Nephron (organoid): ENCODE results near the gene MSI2.
A peak's percentile ranks its signal among the peaks of the same experiment; 100 is the strongest.

ENCODE experiments used
- H3K27ac Mint-ChIP-seq, 3 experiments: 2 replicates each; pipeline ENCODE4 v1.8.0; 2020; ENCODE audit warnings: mixed read lengths in 3 of 3, mild to moderate bottlenecking in 2 of 3, moderate library complexity in 1 of 3
- H3K27me3 Mint-ChIP-seq: 2 replicates; pipeline ENCODE4 v1.8.0; 2021; ENCODE audit warnings: low read depth, mild to moderate bottlenecking, moderate library complexity, mixed read lengths
- H3K36me3 Mint-ChIP-seq: 2 replicates; pipeline ENCODE4 v1.8.0; 2020; ENCODE audit warnings: low read depth, mixed read lengths
- H3K4me1 Mint-ChIP-seq: 2 replicates; pipeline ENCODE4 v1.8.0; 2020; ENCODE audit warnings: mixed read lengths
- H3K4me3 Mint-ChIP-seq, 3 experiments: 2 replicates each; pipeline ENCODE4 v1.8.0; 2020; ENCODE audit warnings: mild to moderate bottlenecking in 3 of 3, mixed read lengths in 3 of 3, moderate library complexity in 2 of 3
- H3K9me3 Mint-ChIP-seq: 2 replicates; pipeline ENCODE4 v1.8.0; 2020; ENCODE audit warnings: mixed read lengths
- TF ChIP-seq, protein P1 (sequence below), 3 experiments: fragments of 200-600 bp; sonication (generic); IDR thresholded peaks; one replicate each; pipeline ENCODE4 v1.5.0; 2021; ENCODE audit warnings: antibody characterized with exemption in 3 of 3; ENCODE audit not compliant: unreplicated experiment in 3 of 3

Gene MSI2

DNA sequence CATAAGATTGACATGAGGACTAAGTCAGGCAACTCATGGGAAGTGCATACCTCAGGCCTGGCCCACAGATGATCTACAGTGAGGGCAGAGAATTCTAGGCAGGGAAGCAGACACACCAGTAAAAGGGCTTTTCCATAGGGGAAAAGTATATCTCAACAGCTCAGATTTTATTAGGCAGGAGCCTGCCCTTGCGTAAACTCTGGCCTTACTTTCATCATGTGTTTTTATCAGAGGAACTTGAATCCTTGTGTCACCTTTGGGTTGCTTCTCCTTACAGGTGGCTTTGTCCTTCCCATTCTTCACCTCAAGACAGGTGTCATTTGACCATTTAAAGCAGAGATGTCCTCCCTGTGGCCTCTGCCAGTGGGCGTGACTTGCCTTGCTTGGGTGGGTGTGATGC is 138.1 kb downstream of the MSI2 start:
- no peak overlapping the region for H3K4me3 Mint-ChIP-seq
- peaks cover 33% of the 10 kb centered on the region for H3K9me3 Mint-ChIP-seq
- peaks cover 13% of the 10 kb centered on the region for H3K4me1 Mint-ChIP-seq
- H3K27me3 Mint-ChIP-seq: peaks cover 15% of the 10 kb centered on the region
- peak overlapping the region in 2 of 3 experiments; percentile 34 to 42 for H3K27ac Mint-ChIP-seq
- TF ChIP-seq, protein P1, sequence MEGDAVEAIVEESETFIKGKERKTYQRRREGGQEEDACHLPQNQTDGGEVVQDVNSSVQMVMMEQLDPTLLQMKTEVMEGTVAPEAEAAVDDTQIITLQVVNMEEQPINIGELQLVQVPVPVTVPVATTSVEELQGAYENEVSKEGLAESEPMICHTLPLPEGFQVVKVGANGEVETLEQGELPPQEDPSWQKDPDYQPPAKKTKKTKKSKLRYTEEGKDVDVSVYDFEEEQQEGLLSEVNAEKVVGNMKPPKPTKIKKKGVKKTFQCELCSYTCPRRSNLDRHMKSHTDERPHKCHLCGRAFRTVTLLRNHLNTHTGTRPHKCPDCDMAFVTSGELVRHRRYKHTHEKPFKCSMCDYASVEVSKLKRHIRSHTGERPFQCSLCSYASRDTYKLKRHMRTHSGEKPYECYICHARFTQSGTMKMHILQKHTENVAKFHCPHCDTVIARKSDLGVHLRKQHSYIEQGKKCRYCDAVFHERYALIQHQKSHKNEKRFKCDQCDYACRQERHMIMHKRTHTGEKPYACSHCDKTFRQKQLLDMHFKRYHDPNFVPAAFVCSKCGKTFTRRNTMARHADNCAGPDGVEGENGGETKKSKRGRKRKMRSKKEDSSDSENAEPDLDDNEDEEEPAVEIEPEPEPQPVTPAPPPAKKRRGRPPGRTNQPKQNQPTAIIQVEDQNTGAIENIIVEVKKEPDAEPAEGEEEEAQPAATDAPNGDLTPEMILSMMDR (IDR thresholded peaks at IDR 0.05; ENCODE audit: unreplicated experiment in 3 of 3): no peak
- H3K36me3 Mint-ChIP-seq: peaks cover 57% of the 10 kb centered on the region

GRCh38 chr17:57395721-57396321 is 139.5 kb downstream of the MSI2 start:
- peaks cover 20% of the 10 kb centered on the region for H3K27me3 Mint-ChIP-seq

GRCh38 chr17:57396511-57396921 is 140.2 kb downstream of the MSI2 start:
- H3K4me3 Mint-ChIP-seq: peak overlapping the region in 1 of 3 experiments; percentile 46
- TF ChIP-seq, protein P1 (IDR thresholded peaks at IDR 0.05; ENCODE audit: unreplicated experiment in 3 of 3): no peak
- H3K9me3 Mint-ChIP-seq: peaks cover 26% of the 10 kb centered on the region
- H3K4me1 Mint-ChIP-seq: peaks cover 13% of the 10 kb centered on the region
- peaks cover 20% of the 10 kb centered on the region for H3K27me3 Mint-ChIP-seq
- peaks cover 48% of the 10 kb centered on the region for H3K36me3 Mint-ChIP-seq
- H3K27ac Mint-ChIP-seq: peak overlapping the region; percentile 60 to 93 (median 71)

More at GRCh38 chr17:57395721-57396321, 139.5 kb downstream of the MSI2 start:
- H3K27ac Mint-ChIP-seq: peak overlapping the region; percentile 60 to 93 (median 71)
- H3K36me3 Mint-ChIP-seq: peaks cover 54% of the 10 kb centered on the region
- H3K4me1 Mint-ChIP-seq: peaks cover 13% of the 10 kb centered on the region
- TF ChIP-seq, protein P1 (IDR thresholded peaks at IDR 0.05; ENCODE audit: unreplicated experiment in 3 of 3): no peak
- H3K4me3 Mint-ChIP-seq: no peak overlapping the region
- peaks cover 29% of the 10 kb centered on the region for H3K9me3 Mint-ChIP-seq

DNA sequence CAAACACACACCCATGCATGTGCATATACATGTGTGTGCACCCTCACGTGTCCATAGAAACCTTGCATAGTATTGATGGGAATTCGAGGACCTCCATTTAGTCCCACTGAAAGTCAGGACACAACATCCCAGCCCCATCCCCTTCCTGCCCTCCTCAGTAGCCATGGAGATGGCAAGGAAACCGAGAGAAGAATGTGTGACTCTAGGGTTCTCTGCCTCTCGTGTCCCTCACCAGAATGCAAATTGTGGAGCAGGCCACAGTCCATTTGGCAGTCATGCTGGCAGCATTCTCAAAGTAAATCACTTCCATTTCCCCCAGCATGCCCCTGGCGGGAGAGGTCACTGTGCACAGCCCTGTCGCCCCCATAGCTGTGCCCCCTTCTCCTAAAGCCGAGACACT is 141.1 kb downstream of the MSI2 start:
- H3K36me3 Mint-ChIP-seq: peaks cover 44% of the 10 kb centered on the region
- TF ChIP-seq, protein P1 (IDR thresholded peaks at IDR 0.05; ENCODE audit: unreplicated experiment in 3 of 3): no peak
- H3K4me1 Mint-ChIP-seq: peaks cover 13% of the 10 kb centered on the region
- H3K9me3 Mint-ChIP-seq: peaks cover 21% of the 10 kb centered on the region
- peak overlapping the region in 2 of 3 experiments; percentile 4 to 33 for H3K27ac Mint-ChIP-seq
- no peak overlapping the region for H3K4me3 Mint-ChIP-seq
- peaks cover 16% of the 10 kb centered on the region for H3K27me3 Mint-ChIP-seq

DNA sequence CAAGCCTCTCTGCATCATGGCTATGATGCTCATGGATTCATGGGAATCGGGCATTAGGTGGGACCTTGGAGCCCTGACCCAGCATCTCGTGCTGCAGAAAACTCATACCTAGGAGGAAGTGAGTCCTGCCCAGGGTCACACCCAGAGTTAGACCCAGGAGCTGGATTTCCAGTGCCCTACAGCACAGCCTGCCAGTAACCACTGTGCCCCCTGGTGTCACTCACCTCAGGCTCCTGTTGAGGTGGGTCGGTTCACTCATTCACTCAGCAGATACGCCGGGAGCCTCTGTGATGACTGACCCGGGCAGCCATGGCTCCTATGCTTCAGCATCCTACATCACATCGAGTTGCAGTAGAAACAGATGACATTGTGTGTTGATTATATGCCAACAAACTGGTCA is 143.4 kb downstream of the MSI2 start:
- Mint-ChIP-seq H3K4me3 (no peak overlapping the region), H3K27ac (no peak overlapping the region), H3K27me3 (peaks cover 20% of the 10 kb centered on the region), H3K4me1 (peaks cover 13% of the 10 kb centered on the region), H3K9me3 (peaks cover 6% of the 10 kb centered on the region), H3K36me3 (peaks cover 40% of the 10 kb centered on the region)
- TF ChIP-seq, protein P1 (IDR thresholded peaks at IDR 0.05; ENCODE audit: unreplicated experiment in 3 of 3): no peak

GRCh38 chr17:57400648-57401047 is 144.3 kb downstream of the MSI2 start:
- Mint-ChIP-seq H3K27me3 (peaks cover 16% of the 10 kb centered on the region), H3K27ac (peak overlapping the region in 2 of 3 experiments; percentile 1 to 3), H3K36me3 (peaks cover 37% of the 10 kb centered on the region), H3K9me3 (peaks cover 3% of the 10 kb centered on the region), H3K4me1 (peaks cover 16% of the 10 kb centered on the region), H3K4me3 (no peak overlapping the region)
- TF ChIP-seq, protein P1 (IDR thresholded peaks at IDR 0.05; ENCODE audit: unreplicated experiment in 3 of 3): no peak
